T follicular helper cell (primary cell): ENCODE data around the gene GOT2.
"Not testable (repeated sequence)": the region's sequence is repeated elsewhere in the genome, so short reads cannot be mapped to it uniquely, and the experiment has no call there.

Experiments used
- DNase-seq: peaks from one replicate; pipeline ENCODE4 v3.0.0-alpha.2; 2020; ENCODE audit warnings: low read depth
- total RNA-seq, 2 experiments: gene quantifications; one replicate each; lab custom pipeline; 2026; lab: John Stamatoyannopoulos, UW

GOT2 gene
- total RNA-seq: 69.2 to 145 reads per million in 2 experiments

DNA sequence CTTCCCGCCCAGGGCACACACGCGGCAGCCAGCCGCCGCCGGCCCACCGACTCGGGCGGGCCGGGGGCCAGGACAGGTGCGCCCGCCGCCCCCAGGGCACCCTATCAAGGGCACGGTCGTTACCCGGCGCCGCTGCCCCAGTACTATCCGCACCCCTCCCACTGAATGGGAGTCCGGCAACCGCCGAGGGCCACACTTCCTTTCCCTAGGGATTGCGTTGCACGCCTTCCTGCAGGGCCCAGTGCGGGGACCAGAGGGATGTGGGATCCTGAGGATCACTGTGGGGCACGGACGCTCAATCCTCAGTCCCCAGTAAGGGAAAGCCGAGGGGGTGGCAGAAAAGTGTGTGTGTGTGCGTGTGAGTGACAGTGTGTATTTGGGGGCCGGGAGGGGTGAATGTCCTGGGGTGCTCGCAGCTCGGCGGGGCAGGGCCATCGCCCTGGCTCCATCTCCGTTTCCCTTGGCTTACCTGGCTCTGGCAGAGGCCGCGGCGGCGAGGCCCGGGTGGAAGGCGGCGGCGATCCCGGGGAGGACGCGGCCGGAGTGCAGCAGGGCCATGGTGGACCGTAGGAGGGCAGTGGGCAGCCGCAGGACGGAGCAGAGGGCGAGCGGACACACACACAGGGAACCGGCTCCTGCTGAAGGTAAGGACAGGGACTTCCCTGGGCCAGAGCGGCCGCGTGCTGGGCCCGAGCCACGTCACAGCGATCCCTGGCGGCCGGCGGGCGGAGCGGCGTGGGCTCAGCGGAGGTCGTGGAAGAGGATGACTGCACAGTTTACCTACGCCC is at the start of gene GOT2:
GOT2 (minus strand) TSS at position 646 of the 788 bp plus-strand sequence; CDS start at position 558, 88 bp downstream.
- DNase-seq: peak; percentile 58

DNA sequence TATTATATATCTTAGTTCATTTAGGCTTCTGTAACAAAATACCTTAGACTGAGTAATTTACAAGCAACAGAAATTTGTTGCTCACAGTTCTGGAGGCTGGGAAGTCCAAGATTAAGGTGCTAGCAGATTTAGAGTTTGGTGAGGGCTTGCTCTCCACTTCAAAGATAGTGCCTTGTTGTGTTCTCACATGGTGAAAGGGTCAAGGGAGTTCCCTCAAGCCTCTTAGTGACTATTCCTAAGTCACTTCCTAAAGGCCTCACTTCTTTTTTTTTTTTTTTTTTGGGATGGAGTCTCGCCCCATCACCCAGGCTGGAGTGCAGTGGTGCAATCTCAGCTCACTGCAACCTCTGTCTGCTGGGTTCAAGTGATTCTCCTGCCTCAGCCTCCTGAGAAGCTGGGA is 45.2 kb upstream of the GOT2 start:
- not testable (repeated sequence) for DNase-seq

DNA sequence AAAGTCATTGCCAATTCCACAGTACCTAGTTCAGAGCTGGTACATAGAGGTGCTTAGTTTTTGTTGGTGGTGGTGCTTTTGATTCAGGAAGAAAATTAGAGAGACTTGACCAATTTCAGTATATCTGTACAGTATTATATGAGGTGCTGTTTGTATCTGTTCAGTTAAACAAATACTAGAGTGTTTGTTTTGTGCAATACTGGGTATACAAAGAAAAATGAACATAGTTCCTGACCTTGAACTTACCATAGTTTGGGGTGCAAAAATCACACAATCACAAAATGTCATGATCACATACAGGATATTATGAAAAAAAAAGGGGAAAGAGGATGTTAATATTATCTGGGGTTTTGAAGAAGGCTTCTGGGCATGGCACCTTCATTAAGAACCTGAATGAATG is 39.8 kb upstream of the GOT2 start:
- DNase-seq: no peak

DNA sequence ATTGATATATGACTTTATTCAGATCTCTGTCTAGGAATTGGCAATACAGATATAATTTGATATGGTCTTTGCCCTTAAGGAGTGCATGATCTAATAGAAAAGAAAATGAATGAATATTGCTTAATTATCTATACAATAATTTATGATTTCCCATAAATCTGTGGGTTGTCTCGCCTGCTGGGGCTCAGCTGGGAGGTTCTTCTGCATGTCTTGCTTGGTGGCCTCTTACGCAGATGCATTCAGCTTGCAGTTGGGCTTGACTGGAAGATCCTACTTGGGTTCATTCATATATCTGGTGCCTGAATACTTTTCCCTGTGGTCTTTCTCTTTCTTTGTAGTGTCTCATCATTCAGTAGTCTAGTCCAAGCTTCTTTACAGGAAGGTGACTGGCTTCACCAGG is 34.0 kb upstream of the GOT2 start:
- DNase-seq: no peak

DNA sequence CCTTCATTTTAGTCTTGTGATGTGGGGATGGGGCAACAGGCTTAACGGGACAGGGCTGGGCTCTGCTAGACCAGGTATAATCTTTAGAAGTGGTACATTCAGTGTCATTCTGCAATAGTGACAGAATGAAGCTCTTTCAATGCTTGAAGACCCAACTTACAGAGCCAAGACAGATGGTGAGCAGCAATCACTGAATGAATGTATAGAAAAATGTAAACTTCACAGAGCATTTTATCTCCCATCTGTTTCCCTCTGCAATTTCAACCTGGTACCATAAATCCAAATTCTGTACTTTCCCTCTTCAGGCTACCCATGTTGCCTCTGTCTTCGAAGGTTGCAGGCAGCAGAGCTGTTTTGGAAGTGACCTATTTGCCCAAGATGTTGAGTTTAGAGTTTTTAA is 33.5 kb upstream of the GOT2 start:
- DNase-seq: no peak

DNA sequence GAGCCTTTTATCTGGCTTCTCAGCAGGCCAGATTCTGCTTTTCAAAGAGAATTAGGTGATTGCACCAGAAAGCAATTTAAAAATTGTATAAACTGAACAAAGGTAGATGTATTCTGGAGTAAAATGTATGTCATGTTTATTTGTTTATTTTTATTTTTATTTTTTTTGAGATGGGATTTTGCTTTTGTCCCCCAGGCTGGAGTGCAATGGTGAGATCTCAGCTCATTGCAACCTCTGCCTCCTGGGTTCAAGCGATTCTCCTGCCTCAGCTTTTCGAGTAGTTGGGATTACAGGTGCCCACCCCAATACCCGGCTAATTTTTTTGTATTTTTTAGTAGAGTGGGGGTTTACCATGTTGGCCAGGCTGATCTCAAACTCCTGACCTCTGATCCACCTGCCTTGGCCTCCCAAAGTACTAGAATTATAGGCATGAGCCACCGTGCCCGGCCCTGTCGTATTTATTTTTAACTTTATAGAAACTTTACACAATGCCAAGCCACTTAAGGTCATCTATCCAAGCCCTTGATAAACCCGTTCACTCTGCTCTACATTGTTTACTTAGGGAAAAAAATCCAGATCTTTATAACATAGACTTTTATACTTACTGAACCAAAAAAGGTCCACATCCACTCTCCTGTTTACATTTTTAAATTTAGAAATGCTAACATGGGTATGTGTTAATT is 22.7 kb upstream of the GOT2 start:
- no peak for DNase-seq

DNA sequence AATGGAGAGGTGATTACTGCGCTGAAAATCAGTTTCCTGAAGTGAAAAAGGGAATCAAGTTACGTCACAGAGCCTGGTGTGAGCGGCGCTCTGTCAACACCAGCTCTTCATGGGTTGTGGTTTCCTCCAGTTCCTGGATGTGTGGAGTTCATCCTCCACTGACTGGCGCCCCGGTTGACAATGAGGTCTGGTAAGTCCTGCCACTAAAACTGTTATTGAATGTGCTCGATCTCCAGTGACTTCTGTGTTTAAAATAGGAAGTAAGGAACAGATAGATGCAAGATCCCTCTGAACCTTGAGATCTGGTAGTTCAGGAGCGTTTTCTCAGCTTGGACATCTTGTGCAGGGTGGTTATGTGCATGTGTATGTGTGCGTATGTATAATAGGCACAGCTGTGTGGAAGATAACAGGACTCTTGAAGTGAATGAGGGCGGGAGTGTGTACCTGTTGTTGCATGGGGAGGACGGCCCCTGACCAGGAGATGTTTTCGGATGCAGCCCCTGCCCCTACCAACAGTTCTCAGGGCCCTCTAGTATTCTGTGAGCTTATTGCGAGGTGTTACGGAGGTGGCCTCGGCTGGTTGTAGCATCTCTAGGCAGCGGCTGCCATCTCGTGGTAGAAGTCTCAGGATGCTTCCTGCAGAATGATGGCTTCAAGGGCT is 22.0 kb upstream of the GOT2 start:
- DNase-seq: peak; percentile 67

DNA sequence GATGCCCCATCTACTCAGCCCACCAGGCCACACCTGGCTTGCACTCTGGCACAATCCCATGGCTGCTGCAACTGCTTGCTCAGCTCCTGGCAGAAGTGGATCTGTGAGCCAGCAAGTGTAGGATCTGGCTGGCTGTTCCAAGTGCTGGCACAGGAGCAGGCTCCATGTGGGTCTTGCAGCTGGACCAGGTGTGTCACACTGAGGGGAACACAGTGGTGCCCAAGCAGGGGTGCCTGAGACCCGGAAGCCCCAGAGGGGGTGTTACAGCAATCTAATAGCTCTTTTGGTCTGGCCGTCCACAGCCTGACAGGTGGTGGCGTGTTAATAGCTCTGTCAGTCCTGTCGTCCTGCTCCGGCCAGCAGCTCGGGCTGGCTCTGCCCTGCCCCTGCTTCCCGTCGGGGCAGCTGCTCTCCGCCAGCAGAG is 19.6 kb upstream of the GOT2 start:
- DNase-seq: no peak

DNA sequence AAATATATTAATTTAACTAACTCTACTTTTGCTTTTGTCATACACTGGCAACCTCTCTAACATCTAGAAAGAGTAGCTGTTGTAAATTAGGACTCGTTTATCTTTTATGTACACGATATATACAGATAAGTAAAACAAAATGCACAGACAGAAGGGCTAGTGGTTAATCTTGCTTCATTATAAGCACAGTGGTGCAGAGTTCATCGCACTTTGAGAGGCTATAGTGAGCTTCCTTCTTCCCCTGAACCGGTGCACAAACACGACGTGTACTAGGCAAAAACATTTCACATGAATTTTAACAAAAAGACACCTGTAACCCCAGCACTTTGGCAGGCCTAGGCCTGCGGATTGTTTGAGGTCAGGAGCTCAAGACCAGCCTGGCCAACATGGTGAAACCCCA is 10.4 kb upstream of the GOT2 start:
- no peak for DNase-seq

DNA sequence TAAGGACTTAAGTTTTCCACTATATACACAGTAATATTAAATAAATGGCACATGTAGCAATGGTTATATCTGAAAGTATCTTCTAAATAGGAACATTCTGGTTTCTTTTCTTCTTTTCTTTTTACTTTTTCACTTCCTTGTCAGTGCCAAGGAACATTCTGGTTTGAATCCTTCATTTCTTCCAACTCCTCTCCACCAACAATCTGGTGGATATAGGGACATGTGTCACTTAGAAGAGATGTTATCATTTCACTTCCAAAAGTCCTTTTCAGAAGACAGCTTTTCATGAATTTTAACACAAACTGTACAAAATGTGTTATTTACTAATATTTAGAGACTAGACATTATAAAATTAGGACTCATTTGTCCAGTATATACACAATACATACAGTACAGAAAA is 7.9 kb upstream of the GOT2 start:
- DNase-seq: no peak

DNA sequence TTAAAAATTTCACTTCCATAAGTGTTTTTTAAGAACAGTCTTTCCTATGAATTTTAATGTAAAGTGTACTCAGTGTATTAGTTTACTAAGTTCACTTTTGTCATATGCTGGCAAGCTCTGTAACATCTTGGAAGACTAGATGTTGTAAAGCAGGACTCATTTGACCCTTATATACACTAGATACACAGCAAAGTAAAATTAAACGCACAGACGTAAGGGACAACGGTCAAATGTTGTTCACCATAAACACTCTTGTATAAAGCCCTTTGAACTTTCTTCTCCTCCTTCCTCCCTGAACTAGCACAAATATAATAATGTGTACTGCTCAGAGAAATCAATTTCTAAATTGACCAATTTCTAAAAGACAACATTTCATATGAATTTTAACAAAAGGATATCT is 7.0 kb upstream of the GOT2 start:
- no peak for DNase-seq

DNA sequence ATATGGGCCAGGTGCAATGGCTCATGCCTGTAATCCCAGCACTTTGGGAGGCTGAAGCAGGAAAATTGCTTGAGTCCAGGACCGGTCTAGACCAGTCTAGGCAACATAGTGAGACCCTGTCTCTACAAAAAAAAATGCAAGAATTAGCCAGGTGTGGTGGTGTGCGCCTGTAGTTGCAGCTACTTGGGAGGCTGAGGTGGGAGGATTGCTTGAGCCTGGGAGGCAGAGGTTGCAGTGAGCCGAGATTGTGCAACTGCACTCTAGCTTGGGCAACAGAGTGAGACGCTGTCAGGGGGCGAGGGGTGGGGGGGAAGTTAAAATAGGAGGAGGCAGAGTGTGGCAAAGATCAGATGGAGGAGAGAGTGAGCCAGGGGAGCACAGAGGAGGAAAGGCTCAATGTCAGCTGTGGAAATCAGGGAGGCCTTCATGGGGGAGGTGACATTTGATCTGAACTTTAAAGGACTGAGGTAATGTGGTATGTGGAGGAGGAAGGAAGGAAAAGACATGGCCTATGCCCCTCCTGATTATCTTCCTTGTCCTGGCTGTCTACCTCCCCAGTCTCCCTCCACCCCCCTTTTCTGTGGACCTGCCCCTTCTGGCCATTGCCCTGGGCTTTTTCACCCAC is 4.7 kb upstream of the GOT2 start:
- no peak for DNase-seq

DNA sequence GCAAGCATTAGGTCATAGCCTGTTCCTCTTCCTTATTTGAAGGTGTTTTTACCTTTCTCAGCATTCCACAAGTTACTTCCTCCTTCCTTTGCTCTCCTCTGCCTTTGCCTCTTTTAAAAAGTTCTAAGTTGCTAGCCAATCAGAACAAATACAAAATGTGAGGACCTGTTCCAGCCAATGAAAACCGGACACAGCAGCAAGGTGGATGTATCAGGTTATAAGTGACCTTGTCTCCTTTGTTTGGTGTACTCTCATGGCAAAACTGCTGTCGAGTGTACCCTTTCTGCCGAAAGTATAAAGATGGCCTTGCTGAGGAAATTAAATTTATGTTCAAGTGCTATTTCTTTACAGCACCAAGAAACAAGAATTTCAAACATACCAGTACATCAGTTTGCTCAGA is 2.2 kb upstream of the GOT2 start:
- DNase-seq: not testable (repeated sequence)

DNA sequence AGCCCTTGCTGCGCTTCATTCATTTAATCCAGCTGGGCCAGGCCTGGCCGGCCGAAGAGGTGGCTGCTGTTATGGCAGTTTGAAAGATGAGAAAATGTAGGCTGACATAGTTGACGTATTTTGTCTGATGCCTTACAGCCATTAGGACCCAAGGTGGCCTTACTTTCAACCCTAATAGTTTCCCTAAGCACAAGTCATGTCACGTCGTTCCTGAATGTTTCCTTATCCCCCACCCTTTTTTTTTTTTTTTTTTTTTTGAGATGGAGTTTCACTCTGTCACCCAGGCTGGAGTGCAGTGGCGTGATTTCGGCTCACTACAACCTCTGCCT is 307 bp upstream of the GOT2 start:
- no peak for DNase-seq

DNA sequence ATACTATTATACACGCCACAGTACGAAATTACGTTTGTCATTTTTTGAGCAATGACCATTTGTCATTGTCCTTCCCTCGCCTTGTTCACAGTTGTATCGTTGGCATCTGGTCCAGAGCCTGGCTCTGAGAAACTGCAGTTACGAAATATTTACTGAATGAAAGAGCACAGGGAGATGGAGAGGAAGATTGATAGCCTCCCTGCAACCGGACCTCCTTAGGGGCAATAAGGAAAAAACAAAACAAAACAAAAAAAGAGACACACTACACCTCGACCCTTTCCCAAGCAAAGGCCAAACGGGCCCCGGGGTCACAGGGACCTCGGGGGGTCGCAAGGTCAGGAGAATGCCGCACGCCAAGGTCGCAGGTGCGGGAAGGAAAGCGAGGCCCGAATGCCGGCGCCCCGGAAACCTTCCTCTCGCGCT is 857 bp downstream of the GOT2 start:
- no peak for DNase-seq

DNA sequence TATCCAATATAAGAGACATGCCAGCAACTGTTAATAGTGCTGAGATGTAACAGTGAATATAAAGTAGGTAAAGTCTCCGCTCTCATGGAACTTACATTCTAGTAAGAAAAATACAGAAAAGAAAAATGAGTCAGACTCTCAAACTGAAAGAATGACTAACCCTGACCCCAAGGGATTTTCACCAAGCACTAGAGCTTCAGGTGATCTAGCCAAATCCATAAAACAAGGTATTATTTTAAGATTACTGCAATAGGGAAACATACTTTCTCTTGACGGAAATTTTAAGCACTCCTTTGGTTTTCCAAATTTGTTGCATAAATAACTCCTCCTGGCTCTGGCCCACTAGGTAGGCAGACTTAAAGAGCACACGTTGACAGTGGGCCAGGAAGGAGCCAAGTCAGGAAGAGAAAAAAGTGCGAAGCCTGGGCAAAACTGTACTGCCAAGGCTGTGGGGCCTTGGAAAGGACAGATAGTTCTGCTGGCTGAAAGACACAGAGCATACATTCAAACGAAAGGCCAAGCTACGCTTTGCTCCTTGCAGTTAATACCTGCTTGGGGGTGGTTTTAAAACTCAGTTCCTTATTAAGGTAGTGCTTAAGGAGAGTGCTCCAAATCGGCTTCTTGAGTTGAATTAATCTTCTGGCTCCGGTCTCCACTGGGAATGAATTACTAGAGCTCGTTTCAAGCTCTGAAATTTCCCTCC is 1.4 kb downstream of the GOT2 start:
- no peak for DNase-seq

DNA sequence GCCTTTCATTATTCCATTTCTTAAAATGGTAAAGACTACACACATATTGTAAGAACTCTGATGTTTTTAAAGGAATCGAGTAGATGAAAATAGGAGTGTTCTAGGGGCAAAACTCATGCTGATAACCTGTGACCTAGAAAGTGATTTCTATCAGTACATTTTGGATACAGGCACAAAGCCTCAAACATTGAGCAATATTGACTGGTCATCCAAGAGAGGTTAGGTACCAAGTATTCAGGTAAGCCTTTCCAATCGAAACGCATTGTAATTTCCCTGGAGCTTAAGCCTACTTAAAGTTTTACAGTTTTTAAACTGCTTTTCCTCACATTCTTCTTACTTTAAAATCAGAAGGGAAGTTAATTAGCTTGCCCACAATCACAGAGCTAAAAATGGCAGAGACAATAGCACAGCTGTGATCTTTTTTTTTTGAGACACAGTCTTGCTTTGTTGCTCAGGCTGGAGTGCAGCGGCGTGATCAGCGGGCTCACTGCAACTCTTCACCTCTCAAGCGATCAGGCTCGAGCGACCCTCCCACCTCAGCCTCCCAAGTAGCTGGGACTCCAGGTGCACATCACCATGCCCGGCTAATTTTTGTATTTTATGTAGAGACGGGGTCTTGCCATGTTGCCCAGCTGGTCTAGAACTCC is 3.3 kb downstream of the GOT2 start:
- DNase-seq: no peak

DNA sequence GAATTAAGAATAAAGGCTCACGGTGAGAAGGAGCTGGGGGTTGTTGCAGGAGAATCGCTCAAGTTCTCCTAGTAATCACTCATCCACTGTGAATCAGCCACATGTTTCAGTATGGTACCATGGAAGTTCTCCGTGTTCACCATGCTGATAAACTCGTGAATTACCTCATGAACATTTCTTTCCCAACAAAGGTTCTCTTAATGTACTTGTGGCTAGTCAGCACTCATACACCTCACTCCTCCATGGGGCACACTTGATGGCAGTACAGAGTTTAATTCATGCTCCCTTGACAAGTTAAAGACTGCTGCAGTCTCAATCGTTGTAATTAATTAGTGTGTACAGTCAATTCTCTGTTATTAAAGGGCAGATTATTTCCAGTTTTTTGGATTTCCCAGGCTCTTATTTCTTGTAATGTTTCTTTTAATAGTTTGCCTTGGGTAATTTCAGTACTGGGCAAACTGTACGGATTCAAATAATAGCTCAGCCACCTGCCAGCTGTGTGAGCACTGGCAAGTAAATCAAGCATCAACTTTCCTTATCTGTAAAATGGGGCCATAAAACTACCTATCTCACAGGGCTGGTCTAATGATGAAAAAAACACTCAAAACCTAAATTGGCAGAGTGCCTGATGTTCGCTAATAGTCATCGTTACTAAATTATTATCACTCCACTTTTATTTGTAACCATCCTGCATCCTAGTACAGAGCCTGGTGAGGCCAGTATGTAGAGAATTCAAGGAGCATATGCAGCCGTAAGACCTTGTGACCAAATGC is 6.1 kb downstream of the GOT2 start:
- no peak for DNase-seq

DNA sequence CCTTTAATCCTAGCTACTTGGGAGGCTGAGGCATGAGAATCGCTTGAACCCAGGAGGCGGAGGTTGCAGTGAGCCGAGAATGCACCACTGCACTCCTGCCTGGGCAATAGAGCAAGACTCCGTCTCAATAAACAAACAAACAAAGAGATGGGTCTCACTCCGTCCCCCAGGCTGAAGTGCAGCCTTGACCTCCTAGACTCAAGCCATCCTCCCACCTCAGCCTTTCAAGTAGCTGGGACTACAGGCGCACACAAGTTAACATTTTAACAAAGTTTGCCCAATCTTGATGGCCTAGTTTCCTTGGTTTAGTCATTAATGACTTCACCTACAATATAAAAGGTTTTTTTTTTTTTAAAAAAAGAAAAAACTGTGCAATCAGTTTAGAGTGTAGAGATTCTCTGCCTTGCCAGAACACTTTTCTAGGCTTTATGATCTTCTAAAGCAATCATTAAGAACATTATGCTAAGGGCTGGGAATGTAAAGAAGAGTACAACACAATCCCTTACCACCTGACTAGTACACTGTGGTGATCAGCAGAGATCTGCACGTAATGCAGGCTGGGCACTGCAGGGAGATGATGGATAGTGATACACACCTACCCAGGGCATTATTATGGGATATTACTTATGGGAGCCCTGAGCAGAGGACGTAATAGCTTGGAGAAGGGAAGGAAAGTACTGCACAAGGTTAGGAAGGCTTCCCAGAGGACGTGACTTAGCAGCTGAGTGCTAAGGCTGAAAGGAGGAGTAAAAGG is 6.9 kb downstream of the GOT2 start:
- DNase-seq: no peak

DNA sequence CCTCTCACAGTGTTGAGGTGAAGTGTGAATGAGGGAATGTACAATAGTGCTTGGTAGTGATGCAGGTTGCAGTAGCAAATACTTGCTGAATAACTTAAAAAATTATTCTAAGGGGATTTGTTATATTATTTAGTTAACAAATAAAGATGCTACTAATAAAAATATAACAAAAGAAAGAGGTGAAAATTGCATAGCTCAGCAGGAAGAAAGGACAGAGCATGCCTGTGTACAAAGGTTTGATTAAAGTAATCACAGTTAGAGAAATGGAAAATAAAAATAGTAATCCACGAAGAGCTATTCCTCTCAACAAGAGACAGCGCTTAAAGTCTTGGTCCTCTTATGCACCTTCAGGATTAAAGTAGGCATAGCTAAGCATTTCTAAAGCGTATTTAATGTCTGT is 11.0 kb downstream of the GOT2 start:
- DNase-seq: no peak
